OCI-LY3 (cell line): ENCODE data around the gene EFHC1.

Experiments
- H2AFZ ChIP-seq: fragments of 200-600, 300-600 bp; shearing (Covaris generic); 2 replicates; pipeline ENCODE4 v1.6.0; 2014; ENCODE audit warnings: antibody characterized with exemption, low read depth, low read length
- H3K27ac ChIP-seq: fragments of 200-600, 300-600 bp; sonication (generic); 2 replicates; pipeline ENCODE4 v1.5.1; 2014; ENCODE audit warnings: mild to moderate bottlenecking, low read length, moderate library complexity, mixed read lengths
- H3K27me3 ChIP-seq: fragments of 200-600, 300-600 bp; sonication (generic); 2 replicates; pipeline ENCODE4 v1.6.1; 2014; ENCODE audit warnings: low read depth, low read length, mixed read lengths
- H3K36me3 ChIP-seq: fragments of 200-600, 300-600 bp; sonication (generic); replicated peaks from 2 replicates; pipeline ENCODE3; 2014; ENCODE audit warnings: low read depth, low read length, mixed read lengths
- H3K4me1 ChIP-seq: fragments of 300-600, 200-600 bp; sonication (generic); 2 replicates; pipeline ENCODE4 v1.6.1; 2014; ENCODE audit warnings: low read length, mixed read lengths
- H3K4me2 ChIP-seq: fragments of 200-600, 300-600 bp; sonication (generic); 2 replicates; pipeline ENCODE4 v1.6.1; 2014; ENCODE audit warnings: low read length, mixed read lengths
- H3K4me3 ChIP-seq: fragments of 300-600, 200-600 bp; sonication (generic); 2 replicates; pipeline ENCODE4 v1.5.1; 2014; ENCODE audit warnings: antibody characterized with exemption, mild to moderate bottlenecking, low read length, moderate library complexity
- H3K79me2 ChIP-seq: fragments of 300-600, 200-600 bp; shearing (Covaris generic); 2 replicates; pipeline ENCODE4 v1.6.1; 2014; ENCODE audit warnings: mild to moderate bottlenecking, low read length, mixed read lengths
- H3K9ac ChIP-seq: fragments of 300-600, 200-600 bp; shearing (Covaris generic); 2 replicates; pipeline ENCODE4 v1.6.0; 2014; ENCODE audit warnings: mild to moderate bottlenecking, low read length, moderate library complexity
- H3K9me3 ChIP-seq: fragments of 200-600, 300-600 bp; shearing (Covaris generic); 2 replicates; pipeline ENCODE4 v1.6.1; 2014; ENCODE audit warnings: low read length, mixed read lengths; ENCODE audit not compliant: insufficient read depth
- H4K20me1 ChIP-seq: fragments of 200-600, 300-600 bp; sonication (generic); 2 replicates; pipeline ENCODE4 v1.6.1; 2016; ENCODE audit warnings: low read length, mixed read lengths; ENCODE audit not compliant: insufficient read depth
- EZH2phosphoT487 ChIP-seq: fragments of 200-600 bp; shearing (Covaris generic); IDR thresholded peaks from 2 replicates; pipeline ENCODE4 v1.6.1; 2018; ENCODE audit warnings: antibody characterized with exemption, mixed run types, low read depth
- TF ChIP-seq, protein P1 (sequence below): fragments of 200-600, 300-600 bp; sonication (generic); IDR thresholded peaks from 2 replicates; pipeline ENCODE4 v1.5.1; 2014; ENCODE audit warnings: antibody characterized with exemption, low read length, low read depth

EFHC1 gene

GRCh38 chr6:52531396-52531795, 111.3 kb downstream of the EFHC1 start:
- no peaks in the 10 kb centered on the region for H3K27me3 ChIP-seq
- no peak overlapping the region for H3K9ac ChIP-seq
- no peak overlapping the region for H2AFZ ChIP-seq
- H3K27ac ChIP-seq: no peak overlapping the region
- TF ChIP-seq EZH2phosphoT487: no peak
- TF ChIP-seq, protein P1, sequence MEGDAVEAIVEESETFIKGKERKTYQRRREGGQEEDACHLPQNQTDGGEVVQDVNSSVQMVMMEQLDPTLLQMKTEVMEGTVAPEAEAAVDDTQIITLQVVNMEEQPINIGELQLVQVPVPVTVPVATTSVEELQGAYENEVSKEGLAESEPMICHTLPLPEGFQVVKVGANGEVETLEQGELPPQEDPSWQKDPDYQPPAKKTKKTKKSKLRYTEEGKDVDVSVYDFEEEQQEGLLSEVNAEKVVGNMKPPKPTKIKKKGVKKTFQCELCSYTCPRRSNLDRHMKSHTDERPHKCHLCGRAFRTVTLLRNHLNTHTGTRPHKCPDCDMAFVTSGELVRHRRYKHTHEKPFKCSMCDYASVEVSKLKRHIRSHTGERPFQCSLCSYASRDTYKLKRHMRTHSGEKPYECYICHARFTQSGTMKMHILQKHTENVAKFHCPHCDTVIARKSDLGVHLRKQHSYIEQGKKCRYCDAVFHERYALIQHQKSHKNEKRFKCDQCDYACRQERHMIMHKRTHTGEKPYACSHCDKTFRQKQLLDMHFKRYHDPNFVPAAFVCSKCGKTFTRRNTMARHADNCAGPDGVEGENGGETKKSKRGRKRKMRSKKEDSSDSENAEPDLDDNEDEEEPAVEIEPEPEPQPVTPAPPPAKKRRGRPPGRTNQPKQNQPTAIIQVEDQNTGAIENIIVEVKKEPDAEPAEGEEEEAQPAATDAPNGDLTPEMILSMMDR: no peak
- no peak overlapping the region for H3K4me3 ChIP-seq
- peaks cover 18% of the 10 kb centered on the region for H3K36me3 ChIP-seq
- H3K79me2 ChIP-seq: peaks cover 4% of the 10 kb centered on the region
- no peak overlapping the region for H3K4me2 ChIP-seq
- H3K4me1 ChIP-seq: peaks cover 24% of the 10 kb centered on the region
- no peaks in the 10 kb centered on the region for H3K9me3 ChIP-seq
- no peaks in the 10 kb centered on the region for H4K20me1 ChIP-seq

- H3K79me2 ChIP-seq: peaks cover 9% of the 10 kb centered on the region
- peaks cover 28% of the 10 kb centered on the region for H3K4me1 ChIP-seq
- no peak overlapping the region for H2AFZ ChIP-seq
- H3K36me3 ChIP-seq: peaks cover 18% of the 10 kb centered on the region
- no peaks in the 10 kb centered on the region for H3K9me3 ChIP-seq
- no peaks in the 10 kb centered on the region for H4K20me1 ChIP-seq
- H3K27me3 ChIP-seq: no peaks in the 10 kb centered on the region
- TF ChIP-seq EZH2phosphoT487: no peak
- TF ChIP-seq, protein P1: no peak
- H3K27ac ChIP-seq: no peak overlapping the region
- H3K9ac ChIP-seq: no peak overlapping the region
- no peak overlapping the region for H3K4me3 ChIP-seq
- H3K4me2 ChIP-seq: no peak overlapping the region
Observed at GRCh38 chr6:52531834-52532233, 111.7 kb downstream of the EFHC1 start.

GRCh38 chr6:52532457-52532856, 112.3 kb downstream of the EFHC1 start:
- Histone ChIP-seq H3K9me3 (no peaks in the 10 kb centered on the region), H3K79me2 (peaks cover 14% of the 10 kb centered on the region), H3K27ac (no peak overlapping the region), H3K4me2 (no peak overlapping the region), H3K27me3 (no peaks in the 10 kb centered on the region), H4K20me1 (no peaks in the 10 kb centered on the region), H3K4me1 (peaks cover 34% of the 10 kb centered on the region), H3K36me3 (peaks cover 18% of the 10 kb centered on the region), H3K9ac (no peak overlapping the region), H2AFZ (no peak overlapping the region), H3K4me3 (no peak overlapping the region)
- no peak for TF ChIP-seq EZH2phosphoT487
- TF ChIP-seq, protein P1: no peak

DNA sequence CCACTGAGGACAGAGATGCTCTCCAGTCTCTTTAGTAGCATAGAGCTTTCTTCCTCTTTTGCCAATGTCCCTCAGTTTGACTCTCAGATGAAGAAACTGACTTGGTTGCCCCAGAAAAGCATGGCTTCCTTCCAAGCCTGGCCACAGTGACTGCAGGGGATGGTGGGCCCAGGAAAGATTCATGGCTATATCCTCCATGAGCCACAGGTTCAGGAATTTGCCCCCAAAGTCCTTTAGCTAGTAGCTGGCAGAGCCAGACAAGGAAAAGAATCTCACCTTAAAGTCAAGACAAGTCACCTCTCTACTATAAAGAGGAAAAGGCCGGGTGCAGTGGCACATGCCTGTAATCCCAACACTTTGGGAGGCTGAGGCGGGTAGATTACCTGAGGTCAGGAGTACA, 113.3 kb downstream of the EFHC1 start:
- Histone ChIP-seq H4K20me1 (no peaks in the 10 kb centered on the region), H3K4me3 (no peak overlapping the region), H2AFZ (no peak overlapping the region), H3K9me3 (no peaks in the 10 kb centered on the region), H3K4me2 (no peak overlapping the region), H3K36me3 (peaks cover 15% of the 10 kb centered on the region), H3K4me1 (peaks cover 45% of the 10 kb centered on the region), H3K27ac (no peak overlapping the region), H3K79me2 (peaks cover 25% of the 10 kb centered on the region), H3K9ac (no peak overlapping the region), H3K27me3 (no peaks in the 10 kb centered on the region)
- no peak for TF ChIP-seq EZH2phosphoT487
- TF ChIP-seq, protein P1: no peak
